ENCODE results near the gene SPTA1. TPM values are rescaled to one million over a fixed set of nuclear protein-coding genes. Genes with fewer than 3 reads are reported as not detected.

The SPTA1 gene
- total and polyA plus RNA-seq, 2 experiments from 2014 or later: not detected

DNA sequence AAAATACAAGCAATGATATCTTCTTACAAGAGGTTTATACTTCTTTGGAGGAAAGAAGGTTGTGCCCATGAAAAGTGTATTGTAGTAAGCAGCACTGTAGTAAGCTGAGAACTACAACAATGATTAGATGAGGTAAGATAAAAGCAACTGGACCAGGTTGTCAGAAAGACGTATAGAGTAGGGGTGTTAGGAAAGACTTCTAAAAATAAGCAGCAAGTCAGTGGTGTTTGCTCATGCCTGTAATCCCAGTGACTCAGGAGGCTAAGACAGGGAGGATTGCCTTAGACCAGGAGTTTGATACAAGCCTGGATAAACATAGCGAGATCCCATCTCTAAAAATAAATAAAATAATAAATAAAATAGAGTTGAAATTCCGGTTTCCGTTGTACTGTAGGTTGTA is 102.6 kb downstream of the SPTA1 start:
- DNase-seq: no peak
- Histone ChIP-seq H3F3A (ENCODE audit: insufficient read depth) (no peaks in the 10 kb centered on the region), H3K79me2 (ENCODE audit: insufficient read depth) (no peaks in the 10 kb centered on the region), H3K27me3 (replicated peaks; ENCODE audit: insufficient read depth) (no peaks in the 10 kb centered on the region), H3K36me3 (ENCODE audit: low read depth) (no peaks in the 10 kb centered on the region), H3K9me3 (ENCODE audit: low read depth) (no peaks in the 10 kb centered on the region), H2AFZ (no peak overlapping the region), H4K20me1 (ENCODE audit: insufficient read depth) (no peaks in the 10 kb centered on the region), H3K27ac (no peak overlapping the region), H3K9ac (no peak overlapping the region), H3K9me2 (ENCODE audit: insufficient read depth) (no peaks in the 10 kb centered on the region), H3K4me2 (ENCODE audit: unreplicated experiment) (no peak overlapping the region), H3K4me1 (ENCODE audit: insufficient read depth) (no peaks in the 10 kb centered on the region), H3K4me3 (no peak overlapping the region)
- no peak for TF ChIP-seq EZH2phosphoT487 (IDR thresholded peaks at IDR 0.05; ENCODE audit: insufficient read depth, low read depth)
- TF ChIP-seq EZH2 (IDR thresholded peaks at IDR 0.05; ENCODE audit: insufficient read depth, poor library complexity, severe bottlenecking): no peak
- WGBS, 2 experiments (ENCODE audit: low coverage in 1 of 2, low lambda C conversion rate in 2 of 2, missing lambda C conversion rate in 2 of 2): 21 to 33% methylated on average over 4 of the region's 4 CpGs
- in situ Hi-C loops (cut with MboI): no loop called here

DNA sequence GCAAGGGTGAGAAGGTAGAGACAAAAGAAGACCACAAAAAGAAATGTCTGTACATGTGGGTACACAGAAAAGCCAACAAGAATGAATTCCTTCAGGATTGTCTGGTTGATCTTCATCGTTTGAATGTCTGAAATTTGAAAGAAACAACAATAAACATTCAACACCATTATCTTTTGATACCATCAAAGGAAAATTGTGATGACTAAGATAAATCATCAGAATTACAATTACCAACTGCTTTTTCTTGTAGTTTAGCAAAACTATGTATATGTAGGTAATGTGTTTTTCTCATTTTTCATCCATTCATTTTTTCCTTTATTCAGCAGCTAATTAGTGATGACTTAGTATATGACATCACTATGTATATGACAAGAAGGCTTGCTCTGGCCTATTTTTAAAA is 106.8 kb downstream of the SPTA1 start, which contains the start of gene OR10X1:
Gene OR10X1 (minus strand): TSS at position 167 of the 400 bp plus-strand sequence. CDS start 0 bp downstream, at position 167.
- WGBS, 2 experiments (ENCODE audit: low coverage in 1 of 2, low lambda C conversion rate in 2 of 2, missing lambda C conversion rate in 2 of 2): 0 to 6% methylated on average over 1 of the region's 1 CpG
- Histone ChIP-seq H3K9me3 (ENCODE audit: low read depth) (no peaks in the 10 kb centered on the region), H4K20me1 (ENCODE audit: insufficient read depth) (no peaks in the 10 kb centered on the region), H3K36me3 (ENCODE audit: low read depth) (no peaks in the 10 kb centered on the region), H3F3A (ENCODE audit: insufficient read depth) (no peaks in the 10 kb centered on the region), H3K4me2 (ENCODE audit: unreplicated experiment) (no peak within 1 kb of the TSS), H3K4me3 (no peak within 1 kb of the TSS), H3K9me2 (ENCODE audit: insufficient read depth) (no peaks in the 10 kb centered on the region), H3K4me1 (ENCODE audit: insufficient read depth) (no peaks in the 10 kb centered on the region), H2AFZ (no peak within 1 kb of the TSS), H3K27me3 (replicated peaks; ENCODE audit: insufficient read depth) (no peaks in the 10 kb centered on the region), H3K27ac (no peak within 1 kb of the TSS), H3K9ac (no peak within 1 kb of the TSS), H3K79me2 (ENCODE audit: insufficient read depth) (no peaks in the 10 kb centered on the region)
- TF ChIP-seq EZH2 (IDR thresholded peaks at IDR 0.05; ENCODE audit: insufficient read depth, poor library complexity, severe bottlenecking) (no peak), EZH2phosphoT487 (IDR thresholded peaks at IDR 0.05; ENCODE audit: insufficient read depth, low read depth) (no peak)
- in situ Hi-C loops (cut with MboI): no loop called here
- no peak for DNase-seq

DNA sequence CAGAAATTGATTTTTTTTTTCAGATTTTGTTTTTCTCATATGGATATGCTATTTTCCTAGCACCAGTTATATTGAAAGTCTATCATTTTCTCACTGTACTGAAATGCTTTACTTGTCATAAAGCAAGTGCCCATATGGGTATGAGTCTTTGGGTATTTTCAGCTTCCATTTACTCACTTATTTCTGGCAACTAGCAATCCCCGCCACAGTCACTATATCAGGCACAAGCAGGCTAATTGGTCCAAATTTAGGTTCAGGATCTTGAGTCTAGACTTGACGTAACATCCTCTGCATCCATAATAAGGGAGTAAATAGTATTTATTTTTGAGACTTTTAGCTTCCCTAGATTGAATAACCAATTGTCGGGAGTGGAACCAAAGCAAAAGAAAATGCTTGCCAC is 109.0 kb downstream of the SPTA1 start:
- in situ Hi-C loops (cut with MboI): no loop called here
- Histone ChIP-seq H3K9me2 (ENCODE audit: insufficient read depth) (no peaks in the 10 kb centered on the region), H4K20me1 (ENCODE audit: insufficient read depth) (no peaks in the 10 kb centered on the region), H3K4me1 (ENCODE audit: insufficient read depth) (no peaks in the 10 kb centered on the region), H3K9ac (no peak overlapping the region), H3F3A (ENCODE audit: insufficient read depth) (no peaks in the 10 kb centered on the region), H3K4me2 (ENCODE audit: unreplicated experiment) (no peak overlapping the region), H3K79me2 (ENCODE audit: insufficient read depth) (no peaks in the 10 kb centered on the region), H2AFZ (no peak overlapping the region), H3K27ac (no peak overlapping the region), H3K9me3 (ENCODE audit: low read depth) (no peaks in the 10 kb centered on the region), H3K36me3 (ENCODE audit: low read depth) (no peaks in the 10 kb centered on the region), H3K4me3 (no peak overlapping the region), H3K27me3 (replicated peaks; ENCODE audit: insufficient read depth) (no peaks in the 10 kb centered on the region)
- TF ChIP-seq EZH2phosphoT487 (IDR thresholded peaks at IDR 0.05; ENCODE audit: insufficient read depth, low read depth) (no peak), EZH2 (IDR thresholded peaks at IDR 0.05; ENCODE audit: insufficient read depth, poor library complexity, severe bottlenecking) (no peak)
- no peak for DNase-seq
- WGBS, 2 experiments (ENCODE audit: low coverage in 1 of 2, low lambda C conversion rate in 2 of 2, missing lambda C conversion rate in 2 of 2): 31 to 33% methylated on average over 3 of the region's 3 CpGs

DNA sequence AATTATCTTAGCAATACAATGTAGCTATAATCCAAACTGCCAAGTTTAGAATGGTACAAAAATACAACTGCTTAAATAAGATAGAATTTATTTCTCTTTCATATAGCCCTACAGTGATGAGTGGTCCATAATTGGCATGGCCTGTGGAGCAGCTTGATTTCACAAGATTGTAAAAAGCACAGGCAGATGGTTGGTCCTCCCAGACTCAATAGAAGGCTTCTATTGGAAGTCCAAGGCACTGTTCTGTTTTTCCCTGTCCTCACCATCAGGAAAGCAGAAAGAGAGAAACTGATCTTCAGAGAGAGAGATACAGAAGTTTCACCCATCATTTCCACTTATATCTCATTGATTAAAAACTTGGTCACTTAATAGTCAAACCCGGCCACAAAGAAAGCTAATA is 114.3 kb downstream of the SPTA1 start:
- TF ChIP-seq EZH2phosphoT487 (IDR thresholded peaks at IDR 0.05; ENCODE audit: insufficient read depth, low read depth) (no peak), EZH2 (IDR thresholded peaks at IDR 0.05; ENCODE audit: insufficient read depth, poor library complexity, severe bottlenecking) (no peak)
- no peaks in the 10 kb centered on the region for H3K36me3 ChIP-seq (ENCODE audit: low read depth)
- H3K27me3 ChIP-seq (replicated peaks; ENCODE audit: insufficient read depth): no peaks in the 10 kb centered on the region
- no peak overlapping the region for H2AFZ ChIP-seq
- WGBS, 2 experiments (ENCODE audit: low coverage in 1 of 2, low lambda C conversion rate in 2 of 2, missing lambda C conversion rate in 2 of 2): 29 to 50% methylated on average over 1 of the region's 1 CpG
- no peak for DNase-seq
- H3K4me3 ChIP-seq: no peak overlapping the region
- in situ Hi-C loops (cut with MboI): no loop called here
- H3K9me3 ChIP-seq (ENCODE audit: low read depth): no peaks in the 10 kb centered on the region
- H4K20me1 ChIP-seq (ENCODE audit: insufficient read depth): no peaks in the 10 kb centered on the region
- no peaks in the 10 kb centered on the region for H3F3A ChIP-seq (ENCODE audit: insufficient read depth)
- no peak overlapping the region for H3K4me2 ChIP-seq (ENCODE audit: unreplicated experiment)
- no peak overlapping the region for H3K27ac ChIP-seq
- H3K79me2 ChIP-seq (ENCODE audit: insufficient read depth): no peaks in the 10 kb centered on the region
- no peaks in the 10 kb centered on the region for H3K4me1 ChIP-seq (ENCODE audit: insufficient read depth)
- H3K9ac ChIP-seq: no peak overlapping the region
- no peaks in the 10 kb centered on the region for H3K9me2 ChIP-seq (ENCODE audit: insufficient read depth)

DNA sequence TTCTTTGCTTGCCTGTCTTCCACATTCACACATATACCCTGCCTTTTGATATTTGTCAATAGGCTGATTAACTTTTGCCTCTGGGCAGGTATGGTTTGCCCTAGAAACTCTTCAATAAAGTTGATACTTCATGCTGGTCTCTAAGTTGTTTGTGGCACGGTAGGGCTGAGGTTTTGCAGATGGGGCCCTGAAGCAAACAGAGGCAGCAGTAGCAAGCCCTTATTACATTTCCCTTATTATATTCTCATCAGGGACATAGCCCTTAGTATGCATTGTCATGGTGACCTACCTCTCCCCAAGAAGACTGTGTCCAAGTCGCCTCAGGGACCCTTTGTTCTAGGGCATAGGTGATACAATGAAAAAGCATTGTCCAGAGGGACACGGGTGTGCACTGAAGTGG is 116.0 kb downstream of the SPTA1 start, which contains the start of gene OR6P1:
Gene OR6P1 (minus strand): TSS at position 101 of the 400 bp plus-strand sequence. CDS start 6,976 bp downstream, outside the sequence.
- 2 to 3% methylated on average over 3 of the region's 3 CpGs for WGBS, 2 experiments (ENCODE audit: low coverage in 1 of 2, low lambda C conversion rate in 2 of 2, missing lambda C conversion rate in 2 of 2)
- no peaks in the 10 kb centered on the region for H3K36me3 ChIP-seq (ENCODE audit: low read depth)
- H3F3A ChIP-seq (ENCODE audit: insufficient read depth): no peaks in the 10 kb centered on the region
- no peak for DNase-seq
- no peaks in the 10 kb centered on the region for H3K9me2 ChIP-seq (ENCODE audit: insufficient read depth)
- no peak within 1 kb of the TSS for H2AFZ ChIP-seq
- no peak within 1 kb of the TSS for H3K9ac ChIP-seq
- TF ChIP-seq EZH2 (IDR thresholded peaks at IDR 0.05; ENCODE audit: insufficient read depth, poor library complexity, severe bottlenecking) (no peak), EZH2phosphoT487 (IDR thresholded peaks at IDR 0.05; ENCODE audit: insufficient read depth, low read depth) (no peak)
- H3K4me3 ChIP-seq: no peak within 1 kb of the TSS
- no peaks in the 10 kb centered on the region for H3K79me2 ChIP-seq (ENCODE audit: insufficient read depth)
- no peaks in the 10 kb centered on the region for H3K9me3 ChIP-seq (ENCODE audit: low read depth)
- no peak within 1 kb of the TSS for H3K4me2 ChIP-seq (ENCODE audit: unreplicated experiment)
- H4K20me1 ChIP-seq (ENCODE audit: insufficient read depth): no peaks in the 10 kb centered on the region
- no peak within 1 kb of the TSS for H3K27ac ChIP-seq
- in situ Hi-C loops (cut with MboI): no loop called here
- H3K4me1 ChIP-seq (ENCODE audit: insufficient read depth): no peaks in the 10 kb centered on the region
- H3K27me3 ChIP-seq (replicated peaks; ENCODE audit: insufficient read depth): no peaks in the 10 kb centered on the region
